Activated CD8-positive, alpha-beta memory T cell treated with anti-CD3 and anti-CD28 coated beads for 48 hours (primary cell): ENCODE data around the gene MUCL1.
"Not testable (repeated sequence)": the region's sequence is repeated elsewhere in the genome, so short reads cannot be mapped to it uniquely, and the experiment has no call there.

Experiments
- DNase-seq, 3 experiments: peaks; one replicate each; pipeline ENCODE4 v3.0.0-alpha.2; 2020; ENCODE audit warnings: low read depth in 2 of 3, low spot score in 2 of 3

MUCL1 gene, protein sequence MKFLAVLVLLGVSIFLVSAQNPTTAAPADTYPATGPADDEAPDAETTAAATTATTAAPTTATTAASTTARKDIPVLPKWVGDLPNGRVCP

DNA sequence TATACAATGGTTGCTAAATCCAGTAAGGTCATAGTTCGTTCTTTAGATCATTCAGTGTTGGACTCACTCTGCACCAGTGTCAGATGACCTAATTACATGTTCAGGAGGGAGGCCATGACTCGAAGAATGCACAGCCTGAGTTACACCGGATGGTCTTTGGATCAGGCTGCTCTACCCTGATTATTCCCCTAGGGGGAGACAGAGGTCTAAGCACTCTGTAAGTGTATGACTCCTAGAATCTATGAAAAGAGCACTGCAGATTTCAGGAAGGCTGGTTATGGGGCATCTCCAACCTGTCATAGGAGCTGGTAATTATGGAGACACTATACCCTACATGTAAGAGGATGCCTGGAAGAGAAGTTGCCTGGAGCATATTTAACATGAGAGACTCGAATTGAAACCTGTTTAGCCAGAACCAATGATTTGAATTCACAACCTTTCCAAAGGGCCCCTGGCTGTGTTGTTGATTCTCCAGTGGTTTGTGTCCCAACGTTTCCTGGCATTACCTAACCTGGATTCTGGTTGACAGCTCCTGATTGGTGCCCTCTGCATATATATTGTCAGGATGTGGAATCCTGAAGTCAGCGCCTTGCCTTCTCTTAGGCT lies at the start of gene MUCL1:
Gene MUCL1 (plus strand): TSS at position 584 of the 606 bp plus-strand sequence. CDS start 67 bp downstream, outside the sequence.
- DNase-seq: peak; percentile 15 to 44 (median 18)

DNA sequence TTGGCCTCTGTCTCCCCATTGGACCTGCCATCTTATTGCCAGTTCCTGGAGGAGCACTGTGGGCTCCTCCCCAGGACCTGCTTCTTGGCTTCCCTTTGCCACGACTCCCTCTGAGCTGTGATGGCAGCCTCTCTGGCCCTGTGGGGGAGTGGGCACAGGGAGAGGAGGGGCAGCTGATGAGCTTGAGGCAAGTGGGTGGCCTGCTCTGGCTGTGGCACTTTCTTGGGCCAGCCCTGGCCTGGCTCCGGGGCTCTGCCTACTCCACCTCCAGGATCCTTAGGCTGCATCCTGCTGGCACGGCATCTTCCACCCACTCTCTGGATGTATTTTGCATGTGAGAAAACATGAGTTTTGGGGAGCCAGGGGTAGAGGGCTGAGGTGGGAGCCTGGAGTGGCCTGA lies 32.6 kb upstream of the MUCL1 start:
- DNase-seq: no peak

DNA sequence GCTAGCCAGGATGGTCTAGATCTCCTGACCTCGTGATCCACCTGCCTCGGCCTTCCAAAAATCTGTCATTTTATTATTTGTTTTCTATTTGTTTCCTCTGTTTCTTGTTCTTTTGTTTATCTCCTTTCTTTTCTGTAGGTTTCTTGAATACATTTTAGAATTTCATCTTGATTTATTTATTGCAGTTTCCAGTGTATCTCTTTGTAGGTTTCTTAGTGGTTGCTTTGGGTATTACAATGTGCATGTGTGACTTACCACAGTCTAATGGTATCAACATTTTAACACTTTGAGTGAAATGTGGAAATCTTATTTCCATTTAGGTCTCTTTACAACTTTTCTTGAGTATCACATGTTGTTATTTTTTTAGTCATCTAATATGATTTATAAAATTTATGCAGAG lies 29.9 kb upstream of the MUCL1 start:
- DNase-seq: no peak

DNA sequence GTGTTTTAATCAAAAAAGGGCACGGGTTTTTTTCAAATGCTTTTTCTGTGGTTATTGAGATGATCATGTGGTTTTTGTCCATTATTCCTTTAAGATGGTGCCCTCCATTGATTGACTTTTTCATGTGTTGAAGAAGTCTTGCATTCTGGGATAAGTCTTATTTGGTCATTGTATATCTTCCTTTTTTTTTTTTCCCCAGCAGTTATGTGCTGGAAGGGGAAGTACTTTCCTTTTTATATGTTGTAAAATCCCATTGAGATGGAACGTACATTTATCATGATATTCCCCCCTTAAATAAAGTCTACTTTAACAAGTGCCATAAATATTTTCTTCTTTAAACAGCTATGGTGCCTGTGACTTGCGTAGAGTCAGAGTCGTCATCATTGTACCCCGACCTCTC lies 24.8 kb upstream of the MUCL1 start:
- DNase-seq: no peak

DNA sequence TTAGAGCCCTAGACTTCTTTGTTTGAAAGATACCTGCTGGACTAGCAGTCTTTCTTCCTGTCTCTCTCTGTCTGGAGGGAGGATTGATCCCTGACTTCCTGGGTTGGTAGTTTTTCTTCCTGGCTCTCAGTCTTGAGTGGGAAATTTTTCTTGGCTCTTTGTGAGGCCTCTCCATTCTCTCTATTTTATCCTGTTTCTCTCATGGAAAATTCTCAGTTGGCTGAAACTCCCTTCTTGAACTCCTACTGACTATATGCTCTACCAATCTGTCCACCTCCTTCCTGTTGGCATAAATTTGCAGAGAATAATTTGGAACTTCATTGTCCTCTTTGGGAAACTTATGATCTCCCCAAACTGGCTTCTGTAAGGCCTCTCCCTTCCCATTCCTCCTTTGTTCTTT lies 24.1 kb upstream of the MUCL1 start:
- DNase-seq: no peak

DNA sequence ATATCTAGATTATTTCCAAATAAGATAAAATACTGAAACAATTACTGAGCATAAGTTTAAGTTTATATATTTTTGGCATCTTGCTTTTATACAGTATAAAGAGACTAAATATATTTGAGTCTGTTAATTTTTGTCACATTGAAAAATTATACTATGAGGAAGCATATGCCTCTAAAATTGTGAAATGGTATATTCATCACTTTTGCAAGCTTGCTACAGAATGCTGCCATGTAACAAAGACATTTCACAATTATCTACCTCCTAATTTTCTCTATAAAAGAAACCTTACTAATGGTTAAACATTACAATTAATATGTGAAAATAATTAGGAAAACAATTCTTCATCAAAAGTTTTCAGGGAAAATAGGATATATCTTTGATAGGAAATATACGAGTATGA lies 22.7 kb upstream of the MUCL1 start:
- DNase-seq: no peak

DNA sequence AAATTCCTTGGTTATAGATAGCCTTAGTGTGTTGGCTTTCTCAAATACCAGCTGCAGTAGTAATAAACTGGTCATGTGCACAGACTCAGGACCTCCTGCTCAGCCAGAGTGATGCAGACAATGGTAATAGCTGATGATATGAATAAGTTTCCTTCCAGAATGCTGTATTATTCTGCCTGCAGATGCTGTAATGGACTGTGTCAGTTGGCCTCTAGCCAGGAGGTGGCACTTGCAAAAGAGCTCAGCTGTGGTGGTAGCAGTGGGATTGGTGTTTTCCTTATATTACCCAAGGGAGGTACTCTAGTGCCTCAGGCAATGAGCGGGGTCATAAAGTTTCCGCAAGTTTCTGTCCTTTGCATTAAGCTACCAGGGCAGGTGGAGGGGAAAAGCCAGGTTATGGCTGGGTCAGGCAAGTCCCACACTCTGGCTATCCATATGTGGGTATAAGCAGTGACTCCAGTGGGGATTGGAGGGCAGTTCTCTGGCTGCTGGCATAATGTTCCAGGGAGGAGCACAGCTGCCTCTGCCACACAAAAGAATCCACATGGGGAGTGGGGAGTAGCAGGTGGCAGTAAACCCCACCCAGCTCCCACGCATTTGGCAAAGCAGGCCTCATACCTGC lies 14.0 kb upstream of the MUCL1 start:
- no peak for DNase-seq

DNA sequence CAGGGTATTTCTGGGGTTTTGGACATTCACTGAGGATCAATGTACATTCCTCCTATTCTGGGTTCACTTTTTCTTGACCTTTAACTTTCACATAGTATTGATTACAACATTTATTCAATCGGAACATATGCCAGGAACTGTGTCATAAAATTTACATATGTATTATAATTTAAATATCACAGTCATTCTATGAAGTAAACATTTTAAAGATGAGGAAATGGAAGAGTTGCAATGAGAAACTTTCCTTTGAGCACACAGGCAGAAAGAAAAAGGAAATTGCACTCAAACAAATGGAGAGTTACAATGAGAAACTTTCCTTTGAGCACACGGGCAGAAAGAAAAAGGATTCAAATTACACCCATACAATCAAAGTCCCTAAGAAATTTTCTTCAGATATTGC lies 3.1 kb downstream of the MUCL1 start:
- no peak for DNase-seq

DNA sequence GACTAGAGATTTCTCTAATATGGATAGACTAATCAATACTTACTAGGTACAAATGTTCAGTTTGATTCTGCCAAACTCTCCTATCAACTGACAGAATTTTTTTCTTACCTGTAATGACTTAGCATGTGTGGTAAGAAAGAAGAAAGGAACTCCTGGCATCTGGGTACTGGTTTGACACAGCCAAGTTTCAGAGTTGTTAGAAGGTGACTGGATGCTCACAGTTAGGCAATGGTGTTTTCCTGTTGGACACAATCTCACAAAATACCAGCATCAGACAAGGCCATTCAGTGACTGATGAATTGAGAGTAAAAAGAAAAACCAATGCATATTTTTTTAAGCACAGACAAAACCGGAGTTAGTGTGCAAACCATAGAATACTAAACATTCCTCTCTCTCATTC lies 4.2 kb downstream of the MUCL1 start:
- no peak for DNase-seq

DNA sequence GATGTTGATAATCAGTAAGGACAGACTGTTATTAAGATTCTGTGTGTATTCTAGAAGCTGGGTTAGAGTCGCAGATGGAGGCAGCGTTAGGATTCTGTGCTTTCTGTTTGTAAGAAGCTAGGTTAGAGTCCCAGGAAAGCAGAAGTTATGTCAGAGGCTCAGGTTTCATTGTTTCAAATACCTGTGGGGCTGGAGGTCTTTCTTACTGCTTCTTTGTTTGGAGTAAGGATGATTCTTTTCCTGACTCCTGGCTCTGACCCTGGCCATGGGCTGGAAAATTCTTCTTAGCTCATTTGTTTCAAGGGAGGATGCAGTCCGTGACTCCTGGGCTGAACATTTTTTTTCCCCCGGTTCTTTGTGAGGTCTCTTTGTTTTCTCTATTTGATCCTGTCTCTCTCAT lies 5.2 kb downstream of the MUCL1 start:
- DNase-seq: no peak

DNA sequence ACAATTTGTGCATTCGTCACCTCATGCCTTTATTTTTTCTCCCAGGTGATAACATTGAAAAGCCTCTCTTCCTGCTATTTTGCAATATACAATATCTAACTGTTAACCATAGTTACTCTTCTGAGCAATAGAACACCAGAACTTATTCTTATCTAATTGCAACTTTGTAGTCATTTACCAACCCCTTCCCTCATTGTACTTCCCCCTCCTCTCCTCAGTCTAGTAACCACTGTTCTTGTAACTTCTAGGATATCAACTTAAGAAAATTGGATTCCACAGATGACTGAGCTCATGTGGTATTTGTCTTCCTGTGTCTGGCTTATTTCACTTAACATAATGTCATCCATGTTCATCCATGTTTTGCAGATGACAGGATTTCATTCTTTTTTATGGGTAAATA lies 7.6 kb downstream of the MUCL1 start:
- no peak for DNase-seq

DNA sequence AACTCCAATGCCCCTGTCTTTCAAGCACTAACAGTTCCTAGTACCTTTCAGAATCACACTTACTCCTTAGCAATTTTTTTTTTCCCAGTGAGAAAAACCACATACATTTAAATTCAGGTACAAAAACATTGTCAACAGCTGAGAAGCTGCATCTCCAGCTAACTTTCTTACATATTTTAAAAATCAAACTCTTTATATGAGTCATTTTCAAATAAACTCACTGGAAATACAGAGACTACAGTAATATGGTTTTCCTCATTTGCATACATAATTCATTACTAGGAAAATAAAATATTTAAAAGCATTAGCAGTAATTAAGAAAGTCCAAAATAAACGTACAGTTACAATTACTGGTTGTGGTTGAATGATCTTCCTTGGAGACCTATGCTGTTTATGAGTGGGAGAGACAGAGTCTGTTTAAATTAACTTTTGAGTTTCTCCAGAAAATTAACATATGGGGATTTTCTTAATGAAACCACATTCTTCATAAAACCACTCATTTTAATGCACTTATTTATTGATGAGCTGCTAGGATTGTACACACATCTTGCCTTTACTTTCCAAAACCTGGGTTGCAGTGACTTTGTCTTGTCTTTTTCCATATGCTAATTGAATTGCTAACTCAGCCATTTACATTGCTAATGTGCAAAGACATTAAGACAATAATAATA lies 9.8 kb downstream of the MUCL1 start:
- DNase-seq: no peak

DNA sequence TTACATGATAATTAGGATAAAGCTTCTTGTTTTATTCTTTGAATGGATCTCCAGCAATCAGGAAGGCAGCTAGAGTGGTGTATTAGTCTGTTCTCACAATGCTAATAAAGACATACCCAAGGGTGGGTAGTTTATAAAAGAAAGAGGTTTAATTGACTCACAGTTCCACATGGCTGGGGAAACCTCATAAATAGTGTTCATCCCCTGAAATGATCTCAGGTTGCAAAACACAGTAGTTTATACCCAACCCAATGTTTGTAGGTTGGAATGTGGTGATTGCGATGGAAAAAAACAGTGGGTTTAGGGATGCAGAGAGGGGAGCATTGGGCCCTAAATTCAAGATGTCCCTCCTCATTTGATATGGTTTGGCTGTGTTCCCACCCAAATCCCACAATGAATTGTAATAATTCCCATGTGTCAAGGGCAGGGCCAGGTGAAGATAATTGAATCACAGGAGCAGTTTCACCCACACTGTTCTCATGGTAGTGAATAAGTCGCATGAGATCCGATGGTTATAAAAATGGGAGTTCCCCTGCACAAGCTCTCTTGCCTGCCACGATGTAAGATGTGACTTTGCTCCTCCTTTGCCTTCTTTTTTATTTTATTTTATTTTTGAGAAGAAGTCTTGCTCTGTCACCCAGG lies 11.5 kb downstream of the MUCL1 start:
- DNase-seq: no peak

DNA sequence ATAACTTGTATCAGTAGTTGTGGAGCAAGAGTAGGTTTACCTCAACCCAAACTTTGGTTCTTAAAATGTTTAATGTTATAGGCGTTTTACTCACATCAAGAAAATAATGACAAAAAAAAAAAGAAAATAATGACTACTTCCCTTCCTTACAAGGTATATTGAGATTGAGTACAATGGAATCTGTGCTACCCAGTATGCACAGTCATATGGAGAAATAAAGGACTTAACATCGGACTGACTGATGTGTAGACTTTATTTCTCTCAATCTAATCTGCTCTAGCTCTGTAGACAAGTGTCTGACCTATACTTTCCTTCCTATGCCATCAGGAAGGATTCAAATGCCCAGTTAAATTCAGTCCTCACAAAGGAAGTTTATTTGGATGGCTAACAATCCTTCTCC lies 14.4 kb downstream of the MUCL1 start:
- no peak for DNase-seq

DNA sequence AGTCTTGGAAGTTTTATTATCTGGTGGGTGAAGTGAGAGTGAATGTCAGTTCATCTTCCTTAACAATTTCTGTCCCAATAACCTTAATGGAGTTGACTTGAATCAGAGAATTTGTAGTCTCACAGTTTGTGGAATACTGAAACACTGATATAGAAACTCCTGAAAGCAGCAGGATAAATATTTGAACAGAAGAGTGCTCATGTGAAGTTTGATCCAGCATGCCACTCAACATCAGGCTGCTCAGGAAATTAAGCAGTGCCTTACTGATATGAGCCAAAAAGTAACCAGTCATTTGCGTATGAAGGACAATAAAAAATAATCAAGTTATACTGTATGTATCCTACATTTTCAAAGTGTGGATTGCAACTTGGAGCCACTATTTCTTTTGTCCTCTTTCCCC lies 15.7 kb downstream of the MUCL1 start:
- no peak for DNase-seq

DNA sequence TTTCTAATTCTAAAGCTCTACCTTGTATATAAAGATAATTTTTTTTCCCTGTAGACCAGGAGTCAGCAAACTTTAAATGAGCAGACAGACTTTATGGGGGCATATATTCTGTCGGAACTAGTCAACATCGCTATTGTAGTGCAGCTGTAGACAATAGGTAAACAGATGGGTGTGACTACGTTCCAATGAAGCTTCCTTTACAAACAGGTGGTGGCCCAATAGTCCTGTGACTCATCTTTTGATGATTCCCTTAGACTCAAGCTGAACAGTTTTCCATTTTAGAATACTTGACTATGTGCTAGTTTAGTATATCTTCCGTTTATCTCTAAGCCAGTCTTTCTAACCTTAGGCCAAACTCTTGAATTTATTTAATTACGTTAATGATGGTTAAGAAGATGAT lies 16.3 kb downstream of the MUCL1 start:
- DNase-seq: no peak

DNA sequence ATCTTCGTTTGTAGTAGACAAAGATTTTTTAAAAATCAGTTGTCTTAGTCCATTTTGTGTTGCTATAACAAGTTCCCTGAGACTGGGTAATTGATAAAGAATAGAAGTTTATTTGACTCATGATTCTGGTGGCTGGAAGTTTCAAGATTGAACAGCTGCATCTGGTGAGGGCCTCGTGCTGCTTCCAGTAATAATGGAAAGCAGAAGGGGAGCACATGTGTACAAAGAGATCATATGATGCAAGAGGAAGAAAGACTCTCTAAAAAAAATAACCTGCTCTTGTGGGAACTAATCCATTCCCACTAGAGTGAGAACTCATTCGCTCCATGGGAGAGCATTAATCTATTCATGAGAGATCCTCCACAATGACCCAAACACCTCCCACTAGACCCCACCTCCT lies 24.8 kb downstream of the MUCL1 start:
- DNase-seq: no peak

DNA sequence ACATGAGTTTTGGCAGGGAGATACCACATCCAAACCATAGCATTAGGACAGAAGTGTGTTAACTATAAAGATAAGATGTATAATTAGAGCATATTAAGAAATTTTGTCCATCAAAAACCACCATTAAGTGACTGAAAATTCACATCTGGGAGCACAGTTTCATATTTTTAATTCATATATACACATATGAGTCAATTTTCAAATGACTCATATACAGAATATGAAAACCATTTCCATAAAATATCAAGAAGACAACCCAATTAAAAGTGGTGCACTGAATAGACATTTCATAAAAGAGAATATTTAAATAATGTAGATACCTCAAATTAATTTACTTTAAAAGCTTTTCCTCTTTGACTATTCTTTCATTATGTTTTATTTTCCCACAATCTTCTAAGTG lies 25.3 kb downstream of the MUCL1 start:
- no peak for DNase-seq

DNA sequence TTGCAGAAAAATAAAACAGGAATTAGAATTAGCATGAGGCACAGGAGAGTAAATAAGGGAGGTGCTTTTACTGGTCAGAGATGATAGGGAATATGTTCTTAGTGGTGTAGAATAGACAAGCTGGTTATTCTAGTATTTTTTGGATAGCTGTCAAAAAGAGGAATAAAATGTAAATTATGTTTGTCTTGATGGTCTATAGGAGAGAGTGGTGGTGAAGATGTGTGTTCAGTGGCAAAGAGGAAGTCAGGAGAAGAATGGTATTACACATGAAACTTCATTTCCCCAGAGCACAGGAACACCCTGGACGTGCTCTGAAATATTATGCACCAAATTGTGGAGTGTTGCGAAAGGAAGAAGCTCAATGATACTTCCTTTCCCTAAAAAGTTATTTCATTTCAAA lies 27.8 kb downstream of the MUCL1 start:
- DNase-seq: no peak

DNA sequence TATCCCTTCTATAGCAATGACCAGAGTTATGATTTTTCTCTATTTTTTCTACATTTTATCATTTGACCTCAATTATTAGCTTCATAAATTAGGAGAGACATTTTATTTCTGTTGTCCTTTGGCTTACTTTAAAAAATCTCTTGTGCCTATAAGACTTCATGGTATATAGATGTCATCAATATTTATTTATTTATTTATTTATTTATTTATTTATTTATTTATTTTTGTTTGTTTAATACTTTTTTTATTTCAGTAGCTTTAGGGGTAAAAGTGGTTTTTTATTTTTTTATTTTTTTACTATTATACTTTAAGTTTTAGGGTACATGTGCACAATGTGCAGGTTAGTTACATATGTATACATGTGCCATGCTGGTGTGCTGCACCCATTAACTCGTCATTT lies 28.3 kb downstream of the MUCL1 start:
- DNase-seq: not testable (repeated sequence)

DNA sequence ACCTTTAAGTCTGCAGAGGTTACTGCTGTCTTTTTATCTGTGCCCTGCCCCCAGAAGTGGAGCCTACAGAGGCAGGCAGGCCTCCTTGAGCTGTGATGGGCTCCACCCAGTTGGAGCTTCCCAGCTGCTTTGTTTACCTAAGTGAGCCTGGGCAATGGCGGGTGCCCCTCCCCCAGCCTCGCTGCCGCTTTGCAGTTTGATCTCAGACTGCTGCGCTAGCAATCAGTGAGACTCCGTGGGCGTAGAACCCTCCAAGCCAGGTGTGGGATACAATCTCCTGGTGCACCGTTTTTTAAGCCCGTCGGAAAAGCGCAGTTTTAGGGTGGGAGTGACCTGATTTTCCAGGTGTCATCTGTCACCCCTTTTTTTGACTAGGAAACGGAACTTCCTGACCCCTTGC lies 34.1 kb downstream of the MUCL1 start:
- not testable (repeated sequence) for DNase-seq

DNA sequence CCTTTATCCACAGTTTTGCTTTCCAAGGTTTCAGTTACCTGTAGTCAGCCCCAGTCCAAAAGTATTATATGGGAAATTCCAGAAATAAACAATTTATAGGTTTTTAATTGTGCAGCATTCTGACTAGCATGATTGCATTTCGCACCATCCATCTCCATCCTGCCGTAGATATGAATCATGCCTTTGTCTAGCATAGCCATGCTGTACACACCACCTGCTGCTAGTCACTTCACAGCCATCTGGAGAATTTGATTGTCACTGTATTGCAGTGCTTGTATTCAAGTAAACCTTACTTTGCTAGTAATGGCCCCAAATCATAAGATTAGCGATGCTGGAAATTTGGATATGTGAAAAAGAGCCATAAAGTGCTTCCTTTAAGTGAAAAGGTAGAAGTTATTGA lies 36.0 kb downstream of the MUCL1 start:
- no peak for DNase-seq
